ENCODE measurements around the gene USP25.

- TF ChIP-seq CEBPB (IDR thresholded peaks at IDR 0.05; ENCODE audit: low read depth, low read length) (peak; percentile 89), POLR2A (IDR thresholded peaks at IDR 0.05; ENCODE audit: control extremely low read depth in 1 of 2, low read depth in 2 of 2, low read length in 2 of 2) (no peak), MAX (IDR thresholded peaks at IDR 0.05) (no peak), EGR1 (IDR thresholded peaks at IDR 0.05; ENCODE audit: borderline replicate concordance, low read depth, low read length) (no peak), CTCF (IDR thresholded peaks at IDR 0.05; ENCODE audit: control extremely low read depth in 1 of 3, insufficient read depth in 1 of 3, low read depth in 1 of 3, low read length in 3 of 3) (peak in 2 of 3 experiments; percentile 44 to 75; a peak in 2 of 4 replicates), RAD21 (IDR thresholded peaks at IDR 0.05 in 1 of 2, conservative IDR thresholded peaks at IDR 0.05 in 1 of 2; ENCODE audit: low read depth in 2 of 2, low read length in 2 of 2) (peak; percentile 80 to 84), RFX5 (IDR thresholded peaks at IDR 0.05; ENCODE audit: borderline replicate concordance, low read depth, low read length) (no peak), POLR2AphosphoS5 (IDR thresholded peaks at IDR 0.05; ENCODE audit: low read depth, low read length) (no peak), CHD1 (IDR thresholded peaks at IDR 0.05; ENCODE audit: low read depth, low read length) (no peak), EP300 (IDR thresholded peaks at IDR 0.05; ENCODE audit: borderline replicate concordance in 1 of 2, low read depth in 2 of 2, low read length in 2 of 2) (no peak), GABPA (IDR thresholded peaks at IDR 0.05; ENCODE audit: borderline replicate concordance, insufficient read depth, low read length) (no peak)
Measured at GRCh38 chr21:15826147-15826780, 96.5 kb downstream of the USP25 start.

Measured in H1 (cell line).